Stimulated activated CD8-positive, alpha-beta memory T cell treated with anti-CD3 and anti-CD28 coated beads, Interleukin-7, amount 100 ng/mL, for 1 hour (primary cell): ENCODE results near the gene C15orf40.
"Not testable (repeated sequence)": the region's sequence is repeated elsewhere in the genome, so short reads cannot be mapped to it uniquely, and the experiment has no call there.

ENCODE experiments used
- DNase-seq, 2 donors: peaks; one replicate each; pipeline ENCODE4 v3.0.0-alpha.2; 2020; ENCODE audit warnings: low read depth in 2 of 2

The C15orf40 gene

DNA sequence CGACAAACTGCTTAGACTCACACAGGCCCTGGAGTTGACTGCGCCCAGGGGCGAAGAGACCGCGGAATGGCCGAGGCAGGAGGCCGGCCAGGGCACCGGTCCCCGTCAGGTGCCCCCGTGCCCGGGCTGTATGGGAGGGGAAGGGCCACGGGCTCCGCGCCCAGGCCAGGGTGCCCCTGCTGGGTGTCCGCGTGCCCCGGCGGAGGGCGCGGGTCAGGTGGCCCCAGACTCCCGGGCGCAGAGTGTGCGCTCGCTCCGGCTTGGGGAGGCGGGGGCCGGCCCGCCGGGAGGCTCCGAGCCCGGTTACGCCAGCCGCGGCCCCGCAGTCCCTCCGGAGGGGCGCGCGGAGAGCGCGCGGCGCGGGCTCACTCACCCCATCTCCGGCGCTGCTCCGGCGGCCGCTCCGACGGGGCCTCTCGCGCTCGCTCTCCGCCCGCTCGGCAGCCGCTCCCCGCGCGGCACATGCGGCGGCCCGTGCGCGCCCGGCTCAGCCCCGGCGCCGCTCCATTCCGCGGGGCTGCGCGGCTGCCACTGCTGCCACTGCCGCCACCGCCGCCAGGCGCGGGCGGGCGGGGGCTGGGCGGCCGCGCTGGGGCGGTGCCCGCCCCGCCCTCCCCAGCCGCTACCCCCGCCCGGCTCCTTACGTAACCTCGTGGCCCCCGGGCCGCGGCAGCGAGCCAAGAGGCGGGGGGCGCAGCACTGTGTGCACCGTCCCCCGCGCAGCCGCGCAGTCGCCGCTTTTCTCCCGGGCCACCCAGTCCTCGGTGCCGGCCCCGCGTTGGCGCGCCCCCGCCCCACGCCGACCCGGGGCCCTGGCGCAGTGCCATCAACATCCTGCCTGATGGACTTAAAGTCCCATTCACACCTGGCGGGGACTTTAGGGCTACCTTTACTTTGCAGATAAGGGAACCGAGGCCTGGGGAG, 59.0 kb downstream of the C15orf40 start, which contains the start of gene HOMER2:
Gene HOMER2, minus strand, starts transcription at position 563 of the 924 bp plus-strand sequence. Its CDS starts 185 bp downstream, at position 378.
- DNase-seq, result no peak

GRCh38 chr15:82951472-82952157, 59.8 kb downstream of the C15orf40 start:
- no peak for DNase-seq

GRCh38 chr15:82950746-82951370, 60.6 kb downstream of the C15orf40 start:
- DNase-seq, result no peak

- no peak for DNase-seq
Measured at GRCh38 chr15:82950295-82950694, 61.1 kb downstream of the C15orf40 start.

DNA sequence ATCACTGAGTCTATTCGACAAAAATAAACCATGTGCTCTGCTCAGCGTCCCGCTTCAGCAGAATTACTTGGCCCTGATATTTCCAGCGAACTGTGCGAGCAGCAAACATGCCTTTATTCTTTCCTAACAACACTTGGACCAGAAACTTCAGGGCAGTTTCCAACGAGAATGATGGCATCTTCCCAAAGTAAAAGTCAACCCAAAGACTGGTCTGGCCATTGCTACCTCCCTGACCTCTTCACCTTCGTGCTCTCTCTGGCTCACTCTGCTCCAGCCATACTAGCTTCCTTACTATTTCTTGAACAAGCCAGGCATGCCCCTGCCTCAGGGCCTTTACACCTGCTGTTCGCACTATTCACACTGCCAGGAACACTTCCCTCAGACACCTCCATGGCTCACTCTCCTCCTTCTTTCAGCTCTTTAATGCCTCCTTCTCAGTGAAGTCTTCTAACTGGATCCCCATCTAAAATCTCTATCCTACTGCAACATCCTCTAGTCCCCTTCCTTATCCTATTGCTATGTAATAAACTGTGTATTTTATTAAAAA, 65.2 kb downstream of the C15orf40 start:
- DNase-seq, result no peak

DNA sequence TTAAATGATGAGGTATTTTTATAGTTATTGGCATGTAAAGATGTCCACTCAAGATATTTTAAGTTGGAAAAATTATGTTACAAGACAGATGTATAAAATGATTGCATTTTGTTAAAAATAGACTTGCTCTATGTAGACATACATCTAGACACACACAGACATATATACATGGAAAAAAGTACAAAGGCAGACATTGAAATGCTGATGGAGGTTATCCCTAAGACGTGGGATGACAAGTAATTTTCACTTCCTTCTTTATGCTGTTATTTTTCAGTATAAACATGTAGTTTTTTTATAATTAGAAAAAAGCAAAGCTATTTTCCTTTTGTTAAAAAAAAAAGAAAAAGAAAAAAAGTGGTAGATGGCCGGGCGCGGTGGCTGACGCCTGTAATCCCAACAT, 66.1 kb downstream of the C15orf40 start:
- DNase-seq, result no peak

DNA sequence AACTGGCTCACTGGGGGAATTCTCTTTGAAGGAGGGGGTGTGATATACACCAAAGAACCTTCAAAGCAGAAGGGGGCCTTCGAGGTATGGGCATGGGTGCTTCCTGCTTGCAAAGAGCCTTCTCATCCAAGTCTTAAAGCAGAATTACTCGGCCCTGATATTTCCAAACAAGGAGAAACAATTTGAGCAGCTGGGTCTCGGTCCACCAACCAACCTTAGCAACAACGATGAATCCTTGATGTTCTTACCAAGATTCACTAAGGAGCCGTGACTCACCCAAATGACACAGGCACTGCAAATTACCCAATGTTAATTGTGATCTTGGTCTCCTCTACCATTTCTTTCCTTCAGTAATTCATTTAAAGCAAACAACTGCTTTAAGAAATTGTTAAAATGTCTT, 66.6 kb downstream of the C15orf40 start:
- no peak for DNase-seq

- DNase-seq, result no peak
Measured at GRCh38 chr15:82944056-82944455, 67.4 kb downstream of the C15orf40 start.

- no peak for DNase-seq
Measured at GRCh38 chr15:82943176-82943575, 68.3 kb downstream of the C15orf40 start.

DNA sequence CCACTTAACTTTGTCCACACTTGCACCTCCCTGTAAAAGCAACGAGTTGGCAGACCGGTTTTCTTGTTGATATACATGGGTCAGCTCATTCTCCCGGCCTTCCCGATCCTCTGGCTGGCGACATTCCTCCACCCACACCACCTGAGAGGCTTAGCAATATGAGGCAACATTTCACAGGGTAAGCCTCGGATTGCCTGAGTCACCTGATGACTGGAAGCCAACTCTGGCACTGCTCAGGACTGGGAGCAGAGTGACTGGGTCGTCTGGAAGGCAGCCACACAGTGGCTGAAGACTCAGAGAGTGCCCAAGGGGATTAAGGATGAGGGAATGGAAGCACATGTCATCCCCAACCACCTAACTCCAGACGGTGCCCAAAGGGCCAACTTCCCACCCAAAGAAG, 68.7 kb downstream of the C15orf40 start:
- no peak for DNase-seq

DNA sequence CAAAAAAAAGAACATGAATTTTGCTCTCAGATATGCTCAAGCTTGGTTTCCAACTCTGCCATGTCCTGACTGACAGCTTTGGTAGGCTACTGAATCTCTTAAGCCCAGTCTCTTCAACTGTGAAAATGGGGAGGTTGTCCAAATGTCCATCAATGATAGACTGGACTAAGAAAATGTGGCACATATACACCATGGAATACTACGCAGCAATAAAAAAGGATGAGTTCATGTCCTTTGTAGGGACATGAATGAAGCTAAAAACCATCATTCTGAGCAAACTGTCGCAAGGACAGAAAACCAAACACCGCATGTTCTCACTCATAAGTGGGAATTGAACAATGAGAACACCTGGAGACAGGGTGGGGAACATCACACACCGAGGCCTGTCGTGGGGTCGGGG, 71.8 kb downstream of the C15orf40 start:
- DNase-seq, result not testable (repeated sequence)
